ENCODE data around the gene FXN.
"Not testable (repeated sequence)": the region's sequence is repeated elsewhere in the genome, so short reads cannot be mapped to it uniquely, and the experiment has no call there.

Gene FXN

GRCh38 chr9:69104830-69105527 is 69.4 kb downstream of the FXN start:
- no peak for DNase-seq (ENCODE audit: low read depth, low spot score)

GRCh38 chr9:69107771-69108170 is 72.2 kb downstream of the FXN start:
- TF ChIP-seq CTCF (IDR thresholded peaks at IDR 0.05; ENCODE audit: low read depth, low read length), result no peak
- H3K4me3 ChIP-seq (ENCODE audit: low read depth, low read length), result no peak overlapping the region
- no peak for DNase-seq (ENCODE audit: low read depth, low spot score)
- in situ Hi-C loops (cut with HindIII; ENCODE audit: low sequenced_read_pairs), result no loop called here

More at GRCh38 chr9:69104830-69105527, 69.4 kb downstream of the FXN start:
- in situ Hi-C loops (cut with HindIII; ENCODE audit: low sequenced_read_pairs), result no loop called here
- H3K4me3 ChIP-seq (ENCODE audit: low read depth, low read length), result no peak overlapping the region
- no peak for TF ChIP-seq CTCF (IDR thresholded peaks at IDR 0.05; ENCODE audit: low read depth, low read length)

GRCh38 chr9:69108706-69109105 is 73.2 kb downstream of the FXN start:
- H3K4me3 ChIP-seq (ENCODE audit: low read depth, low read length); in situ Hi-C loops (cut with HindIII; ENCODE audit: low sequenced_read_pairs); DNase-seq (ENCODE audit: low read depth, low spot score): not testable (repeated sequence)

- in situ Hi-C loops (cut with HindIII; ENCODE audit: low sequenced_read_pairs), result no loop called here
- no peak for DNase-seq (ENCODE audit: low read depth, low spot score)
- no peak overlapping the region for H3K4me3 ChIP-seq (ENCODE audit: low read depth, low read length)
- no peak for TF ChIP-seq CTCF (IDR thresholded peaks at IDR 0.05; ENCODE audit: low read depth, low read length)
Observed at GRCh38 chr9:69109152-69109551, 73.6 kb downstream of the FXN start.

- H3K4me3 ChIP-seq (ENCODE audit: low read depth, low read length); in situ Hi-C loops (cut with HindIII; ENCODE audit: low sequenced_read_pairs); DNase-seq (ENCODE audit: low read depth, low spot score): not testable (repeated sequence)
Observed at GRCh38 chr9:69112646-69113045, 77.1 kb downstream of the FXN start.

GRCh38 chr9:69115621-69116020 is 80.1 kb downstream of the FXN start:
- no peak for TF ChIP-seq CTCF (IDR thresholded peaks at IDR 0.05; ENCODE audit: low read depth, low read length)
- no peak for DNase-seq (ENCODE audit: low read depth, low spot score)
- in situ Hi-C loops (cut with HindIII; ENCODE audit: low sequenced_read_pairs), result no loop called here
- no peak overlapping the region for H3K4me3 ChIP-seq (ENCODE audit: low read depth, low read length)

GRCh38 chr9:69118656-69119055 is 83.1 kb downstream of the FXN start:
- no peak for DNase-seq (ENCODE audit: low read depth, low spot score)
- H3K4me3 ChIP-seq (ENCODE audit: low read depth, low read length), result no peak overlapping the region
- in situ Hi-C loops (cut with HindIII; ENCODE audit: low sequenced_read_pairs), result no loop called here
- TF ChIP-seq CTCF (IDR thresholded peaks at IDR 0.05; ENCODE audit: low read depth, low read length), result no peak
